ENCODE data around the gene SNX30. TPM values are rescaled to one million over a fixed set of nuclear protein-coding genes. Genes with fewer than 3 reads are reported as not detected.

The SNX30 gene
- total RNA-seq, 4 donors from 2014 or later: 6.2 to 18.2 (median 10.4) TPM

DNA sequence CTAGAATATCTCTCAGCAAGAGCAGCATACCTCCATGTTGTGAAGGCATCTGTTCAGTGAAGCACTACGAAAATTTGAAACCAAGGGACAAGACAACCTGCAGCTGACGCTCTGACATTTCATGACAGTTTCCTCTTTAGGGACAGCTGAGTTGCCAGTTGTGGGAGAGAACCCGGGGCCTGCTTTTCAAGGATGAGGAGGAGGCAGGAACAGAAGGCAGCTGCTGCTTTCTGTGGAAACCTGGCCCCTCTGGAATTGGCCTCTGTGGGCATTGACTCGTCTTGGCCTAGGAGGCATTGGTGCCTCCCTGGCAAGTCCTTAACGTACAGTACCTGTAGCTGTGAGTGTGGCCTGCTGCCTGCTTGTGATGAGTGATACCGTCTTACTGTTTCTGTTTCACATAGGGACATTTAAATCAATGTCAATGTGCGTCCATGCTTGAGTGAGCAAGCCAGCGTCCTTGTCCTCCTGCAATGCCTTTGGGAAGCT, 118.5 kb downstream of the SNX30 start:
- no peaks in the 10 kb centered on the region for H3K4me1 ChIP-seq
- ATAC-seq: no peak
- WGBS, 2 donors (ENCODE audit: low coverage in 1 of 2): 53 to 59% methylated on average over 5 to 6 of the region's 8 CpGs
- H3K27ac ChIP-seq: no peak overlapping the region
- no peak for TF ChIP-seq POLR2AphosphoS5 (IDR thresholded peaks at IDR 0.05)
- TF ChIP-seq, protein P1, sequence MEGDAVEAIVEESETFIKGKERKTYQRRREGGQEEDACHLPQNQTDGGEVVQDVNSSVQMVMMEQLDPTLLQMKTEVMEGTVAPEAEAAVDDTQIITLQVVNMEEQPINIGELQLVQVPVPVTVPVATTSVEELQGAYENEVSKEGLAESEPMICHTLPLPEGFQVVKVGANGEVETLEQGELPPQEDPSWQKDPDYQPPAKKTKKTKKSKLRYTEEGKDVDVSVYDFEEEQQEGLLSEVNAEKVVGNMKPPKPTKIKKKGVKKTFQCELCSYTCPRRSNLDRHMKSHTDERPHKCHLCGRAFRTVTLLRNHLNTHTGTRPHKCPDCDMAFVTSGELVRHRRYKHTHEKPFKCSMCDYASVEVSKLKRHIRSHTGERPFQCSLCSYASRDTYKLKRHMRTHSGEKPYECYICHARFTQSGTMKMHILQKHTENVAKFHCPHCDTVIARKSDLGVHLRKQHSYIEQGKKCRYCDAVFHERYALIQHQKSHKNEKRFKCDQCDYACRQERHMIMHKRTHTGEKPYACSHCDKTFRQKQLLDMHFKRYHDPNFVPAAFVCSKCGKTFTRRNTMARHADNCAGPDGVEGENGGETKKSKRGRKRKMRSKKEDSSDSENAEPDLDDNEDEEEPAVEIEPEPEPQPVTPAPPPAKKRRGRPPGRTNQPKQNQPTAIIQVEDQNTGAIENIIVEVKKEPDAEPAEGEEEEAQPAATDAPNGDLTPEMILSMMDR (IDR thresholded peaks at IDR 0.05): no peak
- TF ChIP-seq POLR2A (IDR thresholded peaks at IDR 0.05): no peak
- TF ChIP-seq EP300 (IDR thresholded peaks at IDR 0.05): no peak
- no peak overlapping the region for H3K4me3 ChIP-seq
- peaks cover 0 to 59% of the 10 kb centered on the region in 2 donors for H3K36me3 ChIP-seq
- no peaks in the 10 kb centered on the region for H3K27me3 ChIP-seq
- H3K9me3 ChIP-seq: no peaks in the 10 kb centered on the region

DNA sequence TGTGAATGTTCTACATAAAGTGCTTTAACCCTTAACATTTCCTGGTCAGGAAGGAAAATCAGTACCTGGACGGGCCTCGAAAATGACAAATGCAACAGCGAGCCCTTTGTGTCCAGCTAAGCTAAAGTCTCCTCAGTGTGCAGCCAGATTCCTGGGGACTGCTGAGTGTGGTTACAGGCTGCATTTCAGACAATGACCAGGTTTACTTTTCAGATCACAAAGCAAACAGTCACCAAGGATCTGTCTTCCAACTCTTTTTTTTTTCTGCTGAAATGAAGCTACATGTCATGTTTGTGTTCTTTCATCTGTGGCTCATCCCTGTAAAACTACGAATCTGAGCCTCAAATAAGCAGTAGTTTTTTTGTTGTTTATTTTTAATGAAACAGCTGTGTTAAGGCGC, 119.4 kb downstream of the SNX30 start:
- Histone ChIP-seq H3K27ac (no peak overlapping the region), H3K4me3 (no peak overlapping the region), H3K4me1 (no peaks in the 10 kb centered on the region), H3K27me3 (no peaks in the 10 kb centered on the region), H3K9me3 (no peaks in the 10 kb centered on the region), H3K36me3 (peaks cover 0 to 53% of the 10 kb centered on the region in 2 donors)
- WGBS, 2 donors (ENCODE audit: low coverage in 1 of 2): 84 to 94% methylated on average over 4 to 5 of the region's 5 CpGs
- TF ChIP-seq POLR2A (IDR thresholded peaks at IDR 0.05) (no peak), EP300 (IDR thresholded peaks at IDR 0.05) (no peak), POLR2AphosphoS5 (IDR thresholded peaks at IDR 0.05) (no peak)
- TF ChIP-seq, protein P1 (IDR thresholded peaks at IDR 0.05): no peak
- no peak for ATAC-seq

DNA sequence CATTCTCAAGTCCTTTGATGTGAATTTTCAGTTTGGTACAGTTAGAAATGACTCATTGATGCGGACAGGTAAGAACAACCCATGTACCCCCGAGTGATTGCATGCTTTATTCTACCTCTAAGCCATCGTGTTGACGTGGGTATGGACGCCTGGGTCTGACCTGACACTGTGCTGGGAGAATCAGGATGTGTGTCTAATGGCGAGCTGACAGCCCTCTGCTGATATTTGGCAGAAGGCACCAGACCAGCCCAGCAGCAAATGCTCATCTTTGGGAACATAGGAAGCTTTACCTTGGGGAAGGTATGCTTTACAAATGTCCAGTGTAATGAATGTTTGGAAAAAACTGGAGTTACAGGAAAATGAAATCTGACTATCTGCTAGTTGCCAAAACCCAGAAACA, 120.0 kb downstream of the SNX30 start:
- no peak for ATAC-seq
- H3K36me3 ChIP-seq: peaks cover 0 to 57% of the 10 kb centered on the region in 2 donors

DNA sequence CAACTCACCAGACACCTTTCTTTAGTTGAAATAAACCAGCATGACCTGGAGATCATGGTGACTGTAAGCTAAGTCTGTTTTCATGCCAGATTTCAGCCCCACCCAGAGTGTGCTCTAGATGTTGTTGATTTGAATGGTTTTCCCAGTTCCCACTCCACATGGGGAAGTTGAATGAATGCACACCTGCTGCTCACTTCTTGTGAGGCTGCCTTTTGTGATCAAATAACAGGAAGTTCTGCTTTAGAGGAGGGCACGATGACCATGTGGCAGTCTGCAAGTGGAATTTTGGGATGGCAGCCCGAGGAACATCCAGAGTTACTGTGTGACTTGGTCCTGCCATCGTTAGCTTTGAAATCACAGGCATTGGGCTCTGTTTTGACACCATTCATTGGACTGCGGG, 121.5 kb downstream of the SNX30 start:
- Histone ChIP-seq H3K27ac (no peak overlapping the region), H3K36me3 (peaks cover 0 to 68% of the 10 kb centered on the region in 2 donors), H3K9me3 (no peaks in the 10 kb centered on the region), H3K4me1 (no peaks in the 10 kb centered on the region), H3K4me3 (no peak overlapping the region), H3K27me3 (no peaks in the 10 kb centered on the region)
- 50 to 83% methylated on average over 2 of the region's 4 CpGs for WGBS, 2 donors (ENCODE audit: low coverage in 1 of 2)
- no peak for TF ChIP-seq EP300 (IDR thresholded peaks at IDR 0.05)
- TF ChIP-seq POLR2AphosphoS5 (IDR thresholded peaks at IDR 0.05): no peak
- TF ChIP-seq POLR2A (IDR thresholded peaks at IDR 0.05): no peak
- TF ChIP-seq, protein P1 (IDR thresholded peaks at IDR 0.05): no peak
- ATAC-seq: no peak

More for the DNA sequence above, 120.0 kb downstream of the SNX30 start:
- 90 to 97% methylated on average over 2 to 6 of the region's 6 CpGs for WGBS, 2 donors (ENCODE audit: low coverage in 1 of 2)
- Histone ChIP-seq H3K4me3 (no peak overlapping the region), H3K9me3 (no peaks in the 10 kb centered on the region), H3K27ac (no peak overlapping the region), H3K27me3 (no peaks in the 10 kb centered on the region), H3K4me1 (no peaks in the 10 kb centered on the region)
- TF ChIP-seq POLR2AphosphoS5 (IDR thresholded peaks at IDR 0.05): no peak
- no peak for TF ChIP-seq EP300 (IDR thresholded peaks at IDR 0.05)
- TF ChIP-seq, protein P1 (IDR thresholded peaks at IDR 0.05): no peak
- TF ChIP-seq POLR2A (IDR thresholded peaks at IDR 0.05): no peak

DNA sequence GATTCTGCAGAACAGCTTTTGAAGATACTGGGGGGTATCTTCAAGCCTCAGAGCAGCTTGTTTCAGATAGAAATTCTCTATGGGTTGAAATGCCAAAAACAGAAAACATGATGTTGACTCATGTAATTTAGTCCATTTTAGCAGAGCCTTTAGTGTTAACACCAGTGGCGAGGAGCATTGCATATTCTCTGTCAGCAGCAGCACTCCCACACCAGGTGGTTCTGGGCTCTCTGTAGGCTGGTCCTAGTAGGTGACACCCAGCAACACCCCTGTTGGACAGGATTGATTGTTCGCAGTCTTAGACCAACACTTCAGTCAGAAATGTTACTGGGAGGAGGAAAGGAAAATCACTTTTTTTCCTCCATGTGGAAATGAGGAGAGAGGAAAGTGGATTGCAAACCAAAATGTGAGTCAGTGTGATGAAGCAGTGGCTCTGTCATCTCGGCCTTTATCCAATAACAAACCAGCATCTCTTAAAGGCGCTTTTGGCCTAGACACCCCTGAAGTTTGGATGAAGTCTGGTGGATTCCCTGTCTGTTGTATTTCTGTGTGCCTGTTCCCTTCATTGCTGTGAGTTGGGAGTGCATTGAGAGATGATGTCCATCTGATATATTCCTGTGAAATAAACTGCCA, 123.3 kb downstream of the SNX30 start:
- H3K27ac ChIP-seq: no peak overlapping the region
- H3K4me3 ChIP-seq: no peak overlapping the region
- 84 to 100% methylated on average over 1 to 3 of the region's 4 CpGs for WGBS, 2 donors (ENCODE audit: low coverage in 1 of 2)
- TF ChIP-seq POLR2A (IDR thresholded peaks at IDR 0.05) (no peak), POLR2AphosphoS5 (IDR thresholded peaks at IDR 0.05) (no peak), EP300 (IDR thresholded peaks at IDR 0.05) (no peak)
- TF ChIP-seq, protein P1 (IDR thresholded peaks at IDR 0.05): no peak
- no peaks in the 10 kb centered on the region for H3K4me1 ChIP-seq
- no peaks in the 10 kb centered on the region for H3K27me3 ChIP-seq
- peaks cover 0 to 68% of the 10 kb centered on the region in 2 donors for H3K36me3 ChIP-seq
- no peak for ATAC-seq
- no peaks in the 10 kb centered on the region for H3K9me3 ChIP-seq

Data from gastroesophageal sphincter (tissue), 4 donors.